HTR-8/SVneo (cell line): Measurements from ENCODE around the gene DNAH10.

Experiments
- DNase-seq: peaks from one replicate; pipeline ENCODE4 v3.0.0; 2011; ENCODE audit warnings: low spot score, mixed read lengths; ENCODE audit not compliant: insufficient read length
- FAIRE-seq: peaks from 2 replicates; lab custom pipeline; 2011; peaks lifted over from hg19 to GRCh38; lab: Jason Lieb, UNC

DNAH10 gene

GRCh38 chr12:123761841-123762714 lies at the start of gene DNAH10:
TSS of gene DNAH10 (plus strand) at chr12:123762301. CDS start at chr12:123762337, 36 bp downstream.
- no peak for DNase-seq
- no peak for FAIRE-seq

DNA sequence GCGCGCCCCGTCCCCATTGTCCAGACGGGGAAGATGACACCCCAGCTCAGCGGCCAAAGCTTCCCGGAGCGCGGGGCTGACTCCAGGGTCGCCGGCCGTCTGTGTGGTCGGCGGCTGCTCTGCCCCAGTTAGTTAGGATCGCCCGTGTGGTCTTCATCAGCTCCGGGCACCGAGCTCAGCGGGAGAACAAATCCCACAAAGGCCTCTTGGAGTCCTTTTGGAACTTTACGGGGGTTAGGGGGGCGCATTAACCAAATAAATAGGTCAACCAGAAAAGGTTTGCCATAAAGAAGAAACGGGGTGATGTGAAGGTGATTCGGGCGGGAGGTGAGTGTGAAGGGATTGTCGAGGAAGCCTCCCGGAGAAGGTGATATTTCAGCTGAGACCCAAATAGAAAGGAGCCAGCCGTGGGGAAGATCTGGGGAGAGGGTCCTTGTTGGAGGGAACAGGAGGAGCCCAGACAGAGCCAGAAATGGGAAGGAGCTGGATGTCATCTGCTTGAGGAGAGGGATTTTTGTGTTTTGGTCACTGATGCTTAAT lies 49.3 kb upstream of the DNAH10 start:
- DNase-seq (no peak), FAIRE-seq (no peak)

DNA sequence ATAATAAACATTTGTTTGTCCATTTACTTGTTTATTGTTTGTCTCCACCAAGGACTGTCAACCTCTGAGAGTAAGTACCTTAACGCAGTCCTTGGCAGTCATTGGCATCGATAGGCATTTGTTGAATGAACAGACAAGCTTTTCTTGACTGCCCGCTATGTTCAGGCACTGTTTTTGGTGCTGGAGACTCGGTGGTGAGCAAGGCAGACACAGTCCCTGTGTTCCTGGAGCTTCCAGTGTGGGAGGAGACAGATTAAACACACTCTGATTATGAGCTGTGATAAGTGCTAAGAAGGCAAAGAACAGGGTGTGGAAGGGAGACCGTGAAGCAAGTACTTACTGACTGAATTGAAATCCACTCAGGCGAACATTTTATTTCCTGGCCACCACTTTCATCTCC lies 48.7 kb upstream of the DNAH10 start:
- FAIRE-seq, result no peak
- DNase-seq, result no peak

DNA sequence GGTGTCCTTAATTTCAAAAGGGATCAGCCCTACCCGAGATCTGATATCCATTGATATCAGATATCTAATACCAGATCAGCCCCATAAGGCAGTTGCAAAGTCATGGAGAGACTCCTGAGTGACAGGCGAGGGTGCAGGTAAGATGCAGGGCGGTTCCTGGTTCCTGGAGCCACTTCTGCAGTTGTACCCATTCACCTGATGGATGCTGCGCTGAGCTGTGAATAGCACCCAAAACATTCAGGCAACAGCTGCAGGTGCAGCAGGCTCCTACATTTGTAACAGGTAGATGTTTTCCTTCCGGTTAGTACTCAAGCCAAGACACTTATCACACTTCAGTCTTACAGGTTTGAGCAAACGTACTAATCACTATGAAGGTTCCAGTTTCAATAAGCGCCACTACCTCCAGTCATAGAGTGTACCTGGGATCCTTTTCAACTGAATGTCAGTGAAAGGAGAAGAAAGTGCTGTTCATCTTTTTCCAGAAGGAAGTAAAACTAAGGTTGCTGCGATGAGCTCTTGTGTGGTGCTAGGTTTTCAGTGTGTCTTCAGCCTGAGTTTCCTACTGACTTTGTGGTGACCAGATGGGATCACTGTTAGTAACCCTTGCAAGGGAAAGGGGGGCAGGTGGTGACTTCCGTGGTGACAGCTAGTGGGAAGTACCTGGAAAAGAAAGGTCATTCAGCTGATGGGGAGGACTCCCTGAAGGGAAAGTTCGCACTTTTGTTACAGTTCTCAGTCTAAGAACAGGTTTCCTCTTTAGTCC lies 48.1 kb upstream of the DNAH10 start:
- DNase-seq, result no peak
- FAIRE-seq, result no peak

DNA sequence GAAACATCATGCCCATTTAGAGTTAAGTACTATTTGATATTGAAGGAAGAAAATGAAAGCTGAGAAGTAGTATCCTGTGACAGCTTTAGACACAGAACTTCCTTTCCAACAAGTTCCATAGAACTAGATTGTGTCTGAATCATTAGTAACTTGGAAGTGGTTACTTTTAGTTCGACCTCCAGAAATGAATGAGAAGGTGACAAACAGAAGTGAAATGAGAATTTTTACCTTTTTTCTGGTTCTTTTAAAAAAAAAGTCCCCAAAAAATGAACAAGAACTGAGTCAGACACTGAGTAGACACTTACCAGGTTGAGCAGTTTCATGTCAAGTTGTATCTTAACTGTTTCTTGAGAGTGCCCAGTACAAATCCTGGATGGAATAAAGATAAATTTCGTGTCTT lies 46.9 kb upstream of the DNAH10 start:
- DNase-seq, result no peak
- no peak for FAIRE-seq

GRCh38 chr12:123717350-123717749 lies 44.8 kb upstream of the DNAH10 start:
- no peak for DNase-seq
- no peak for FAIRE-seq

GRCh38 chr12:123720141-123720814 lies 41.8 kb upstream of the DNAH10 start:
- FAIRE-seq, result no peak
- no peak for DNase-seq

DNA sequence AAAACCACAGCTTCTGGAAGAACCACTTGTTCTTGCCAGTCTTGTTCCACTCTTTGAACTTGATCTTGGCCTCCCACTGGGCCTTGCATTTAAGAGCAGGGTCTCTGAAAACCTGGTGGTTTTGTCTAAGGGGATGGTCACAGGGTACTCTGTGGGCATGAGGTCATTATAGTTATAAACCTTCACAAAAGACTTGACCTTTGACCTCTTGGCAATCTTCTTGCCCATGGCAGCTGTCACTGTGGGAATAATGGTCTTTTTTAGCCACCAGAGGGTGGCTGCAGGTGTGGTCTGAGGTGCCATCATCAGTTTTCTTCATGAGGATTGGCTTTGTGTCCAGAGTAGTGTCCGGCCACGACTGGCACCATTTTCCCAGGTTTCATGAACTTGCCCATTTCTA lies 40.9 kb upstream of the DNAH10 start:
- FAIRE-seq (no peak), DNase-seq (no peak)

GRCh38 chr12:123723011-123723410 lies 39.1 kb upstream of the DNAH10 start:
- FAIRE-seq, result no peak

GRCh38 chr12:123723765-123724164 lies 38.3 kb upstream of the DNAH10 start:
- FAIRE-seq (no peak), DNase-seq (no peak)

More at GRCh38 chr12:123723011-123723410, 39.1 kb upstream of the DNAH10 start:
- DNase-seq, result no peak

DNA sequence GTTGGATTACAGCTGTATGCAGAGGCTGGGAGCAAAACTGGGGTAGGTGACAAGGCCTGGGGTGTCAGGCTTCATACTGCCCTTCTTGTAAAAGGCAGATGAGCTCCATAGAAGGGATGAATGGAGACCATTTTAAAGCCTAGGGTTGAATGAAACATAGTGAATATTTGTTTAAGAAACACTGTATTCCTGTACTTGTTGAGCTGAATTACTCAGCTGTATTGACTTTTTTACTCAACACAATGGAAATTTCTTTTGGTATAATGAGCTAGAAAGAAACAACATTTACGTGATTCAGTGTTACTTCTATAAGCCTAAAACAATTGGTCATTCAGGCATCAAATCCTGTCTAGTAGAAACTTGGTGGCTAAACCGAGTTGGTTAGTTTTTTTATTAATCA lies 35.9 kb upstream of the DNAH10 start:
- FAIRE-seq, result no peak

DNA sequence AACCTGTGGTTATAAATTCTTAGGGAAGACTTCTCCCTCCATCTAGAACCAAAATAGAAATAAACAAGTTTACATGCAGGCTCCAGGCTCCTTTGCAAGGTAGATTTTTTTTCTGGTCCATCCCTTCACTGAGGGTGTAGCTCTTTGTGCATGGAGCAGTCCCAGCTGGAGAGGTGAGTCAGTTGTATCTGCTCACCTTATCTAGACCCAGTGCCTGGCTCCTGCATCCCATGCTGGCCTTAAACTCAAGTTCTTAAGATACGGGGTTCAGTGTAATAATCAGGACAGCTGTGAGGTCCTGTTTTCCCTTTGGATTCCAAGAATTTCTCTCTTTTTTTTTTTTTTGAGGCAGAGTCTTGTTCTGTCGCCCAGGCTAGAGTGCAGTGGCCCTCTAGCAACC lies 35.1 kb upstream of the DNAH10 start:
- FAIRE-seq (no peak), DNase-seq (no peak)

More for the DNA sequence above, 35.9 kb upstream of the DNAH10 start:
- no peak for DNase-seq

DNA sequence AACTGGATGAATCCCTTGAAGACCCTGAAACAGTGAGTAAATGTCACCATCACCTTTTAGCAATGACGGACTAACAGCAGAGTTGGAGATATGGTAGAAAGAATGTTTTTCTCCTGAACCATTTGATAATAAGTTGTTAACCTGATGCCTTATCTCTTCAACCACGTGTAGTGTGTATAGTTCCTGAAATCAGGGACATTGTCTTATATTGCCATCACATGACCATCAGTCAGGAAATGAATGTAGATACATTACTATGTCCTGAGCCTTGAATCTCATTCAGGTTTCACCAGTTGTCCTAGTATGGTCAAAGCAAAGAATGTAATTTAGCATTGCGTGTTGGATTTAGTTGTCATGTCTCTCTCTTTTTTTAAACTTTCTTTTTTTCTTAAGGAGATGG lies 34.2 kb upstream of the DNAH10 start:
- peak; percentile 31 for FAIRE-seq
- no peak for DNase-seq

DNA sequence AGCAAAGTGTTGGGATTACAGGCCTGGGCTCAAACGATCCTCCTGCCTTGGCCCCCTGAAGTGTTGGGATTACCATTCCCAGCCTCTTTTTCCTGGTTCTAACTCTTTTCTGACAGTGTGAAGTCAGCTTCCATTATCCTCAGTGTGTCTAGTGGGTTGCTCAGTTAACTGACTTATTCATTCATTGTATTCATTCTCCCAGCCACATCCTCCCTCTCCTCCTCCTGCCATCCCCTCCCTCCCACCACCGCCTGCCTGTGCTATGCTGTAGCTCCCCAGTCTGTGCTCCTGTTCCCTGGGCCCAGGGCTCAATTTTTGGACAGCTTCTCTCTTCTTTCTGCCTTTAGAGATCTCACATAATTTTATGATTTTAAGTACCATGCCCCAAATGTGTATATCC lies 30.5 kb upstream of the DNAH10 start:
- FAIRE-seq, result no peak

DNA sequence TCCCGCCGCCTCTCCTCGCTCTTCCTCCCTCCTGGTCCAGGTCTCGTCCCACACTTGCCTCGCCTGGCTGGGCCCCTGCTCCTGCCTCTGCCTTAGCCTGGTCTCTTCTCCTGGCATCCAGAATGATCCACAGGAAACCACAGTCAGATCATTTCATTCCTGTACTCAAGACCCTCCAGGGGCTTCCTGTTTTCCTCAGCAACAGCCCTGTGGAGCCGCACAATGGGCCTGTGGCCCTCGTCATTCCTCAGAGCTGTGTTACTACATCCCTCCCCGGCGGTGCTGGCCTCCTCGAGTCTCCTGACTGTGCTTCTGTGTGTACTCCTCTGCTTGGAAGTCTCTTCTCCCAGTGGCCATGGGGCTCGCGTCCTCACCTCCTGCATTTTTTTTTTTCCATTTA lies 29.9 kb upstream of the DNAH10 start:
- FAIRE-seq (no peak), DNase-seq (no peak)

More for the DNA sequence above, 30.5 kb upstream of the DNAH10 start:
- DNase-seq, result no peak

DNA sequence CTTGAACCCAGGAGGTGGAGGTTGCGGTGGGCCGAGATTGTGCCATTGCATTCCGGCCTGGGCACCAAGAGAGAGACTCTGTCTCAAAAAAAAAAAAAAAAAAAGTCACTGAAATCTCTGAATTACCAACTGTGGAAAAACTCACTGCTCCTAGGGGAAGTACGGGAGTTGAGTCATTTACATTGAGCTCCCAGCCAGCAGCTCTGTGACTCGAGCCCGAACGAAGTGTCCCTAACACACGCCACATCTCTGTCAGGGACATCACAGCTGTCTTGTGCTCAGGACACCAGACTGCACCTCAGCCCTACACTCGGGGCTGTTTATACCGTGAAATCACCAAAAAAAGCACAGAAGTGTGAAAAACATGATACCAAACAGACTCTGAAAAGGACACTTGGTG lies 28.9 kb upstream of the DNAH10 start:
- FAIRE-seq, result no peak
- DNase-seq, result no peak

- DNase-seq, result no peak
- no peak for FAIRE-seq
Measured at GRCh38 chr12:123734268-123734667, 27.8 kb upstream of the DNAH10 start.

DNA sequence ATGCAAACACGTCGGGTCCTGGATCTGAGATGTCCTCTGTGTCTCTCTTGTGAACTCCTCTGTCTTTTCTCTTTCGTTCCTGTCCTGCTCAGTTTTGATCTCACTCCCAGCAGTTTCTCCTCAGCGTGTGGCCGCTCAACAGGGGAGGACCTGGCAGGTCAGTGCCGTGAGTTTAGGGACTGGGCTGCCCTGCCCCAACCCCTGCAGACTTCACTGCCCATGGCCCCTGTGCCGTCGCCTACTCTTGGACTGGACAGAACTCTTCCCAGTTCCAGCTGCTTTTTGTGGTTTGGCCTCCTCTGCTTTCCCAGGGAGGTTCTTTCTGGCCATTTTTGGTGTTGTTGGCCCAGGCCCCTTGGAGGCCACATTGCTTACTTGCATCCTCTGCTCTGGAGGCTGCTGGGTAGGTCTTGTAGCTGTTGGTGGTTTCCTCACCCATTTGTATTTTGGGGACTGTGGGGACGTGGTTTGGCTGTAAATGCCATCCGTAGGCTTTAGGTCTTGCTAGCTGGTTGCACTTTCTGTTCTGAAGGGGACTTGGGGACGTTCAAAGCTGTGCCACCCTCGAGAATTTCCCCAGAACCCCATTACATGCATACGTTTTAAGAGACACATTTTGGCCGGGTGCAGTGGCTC lies 20.0 kb upstream of the DNAH10 start:
- FAIRE-seq, result no peak

GRCh38 chr12:123743002-123743401 lies 19.1 kb upstream of the DNAH10 start:
- DNase-seq (no peak), FAIRE-seq (no peak)

More for the DNA sequence above, 20.0 kb upstream of the DNAH10 start:
- DNase-seq, result no peak

DNA sequence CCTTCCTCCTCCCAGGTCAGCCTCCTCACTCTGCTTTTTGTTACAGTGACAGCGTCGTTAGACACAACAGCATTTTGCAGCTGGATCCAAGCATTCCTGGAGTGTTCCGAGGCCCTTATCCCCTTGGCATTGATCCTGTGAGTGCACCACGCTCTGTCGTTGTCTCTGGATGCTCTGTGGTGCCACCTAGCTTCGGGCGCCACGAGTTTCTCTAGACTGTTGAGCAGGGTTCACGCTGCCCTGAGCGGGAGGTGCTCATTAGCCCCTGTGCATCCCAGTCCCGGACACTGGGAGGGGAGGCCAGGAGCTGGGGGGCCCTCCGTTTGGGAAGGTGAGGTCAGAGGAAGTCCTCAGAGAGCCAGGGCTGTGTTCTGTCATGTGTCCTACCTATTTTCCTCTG lies 17.3 kb upstream of the DNAH10 start:
- FAIRE-seq (no peak), DNase-seq (no peak)
